ACC112 (cell line): ENCODE data around the gene UNC13D.

Experiments used
- H2AFZ ChIP-seq: fragments of 200-600 bp; sonication (generic); one replicate; pipeline ENCODE4 v1.6.0; 2017; ENCODE audit warnings: antibody characterized with exemption, low read length; ENCODE audit not compliant: unreplicated experiment
- H3K27ac ChIP-seq: fragments of 200-600 bp; sonication (generic); 2 replicates; pipeline ENCODE4 v1.5.1; 2014; ENCODE audit warnings: low read depth, mild to moderate bottlenecking, antibody characterized with exemption, low read length, moderate library complexity
- H3K27me3 ChIP-seq: fragments of 200-600 bp; sonication (generic); 2 replicates; pipeline ENCODE4 v1.6.1; 2014; ENCODE audit warnings: mild to moderate bottlenecking, antibody characterized with exemption, low read length, moderate library complexity, mixed read lengths; ENCODE audit not compliant: insufficient read depth
- H3K36me3 ChIP-seq: fragments of 200-600 bp; sonication (generic); 2 replicates; pipeline ENCODE4 v1.6.1; 2016; ENCODE audit warnings: mild to moderate bottlenecking, antibody characterized with exemption, low read length, moderate library complexity, mixed read lengths; ENCODE audit not compliant: insufficient read depth
- H3K4me1 ChIP-seq: fragments of 200-600 bp; sonication (generic); one replicate; pipeline ENCODE4 v1.6.1; 2016; ENCODE audit warnings: low read length, mixed read lengths; ENCODE audit not compliant: insufficient read depth, unreplicated experiment, control insufficient read depth
- H3K4me3 ChIP-seq: fragments of 200-600 bp; sonication (generic); 2 replicates; pipeline ENCODE4 v1.5.1; 2014; ENCODE audit warnings: mild to moderate bottlenecking, low read depth, low read length
- H3K79me2 ChIP-seq: fragments of 200-600 bp; sonication (generic); one replicate; pipeline ENCODE4 v1.6.0; 2016; ENCODE audit warnings: low read length; ENCODE audit not compliant: control insufficient read depth, unreplicated experiment, insufficient read depth

The UNC13D gene

DNA sequence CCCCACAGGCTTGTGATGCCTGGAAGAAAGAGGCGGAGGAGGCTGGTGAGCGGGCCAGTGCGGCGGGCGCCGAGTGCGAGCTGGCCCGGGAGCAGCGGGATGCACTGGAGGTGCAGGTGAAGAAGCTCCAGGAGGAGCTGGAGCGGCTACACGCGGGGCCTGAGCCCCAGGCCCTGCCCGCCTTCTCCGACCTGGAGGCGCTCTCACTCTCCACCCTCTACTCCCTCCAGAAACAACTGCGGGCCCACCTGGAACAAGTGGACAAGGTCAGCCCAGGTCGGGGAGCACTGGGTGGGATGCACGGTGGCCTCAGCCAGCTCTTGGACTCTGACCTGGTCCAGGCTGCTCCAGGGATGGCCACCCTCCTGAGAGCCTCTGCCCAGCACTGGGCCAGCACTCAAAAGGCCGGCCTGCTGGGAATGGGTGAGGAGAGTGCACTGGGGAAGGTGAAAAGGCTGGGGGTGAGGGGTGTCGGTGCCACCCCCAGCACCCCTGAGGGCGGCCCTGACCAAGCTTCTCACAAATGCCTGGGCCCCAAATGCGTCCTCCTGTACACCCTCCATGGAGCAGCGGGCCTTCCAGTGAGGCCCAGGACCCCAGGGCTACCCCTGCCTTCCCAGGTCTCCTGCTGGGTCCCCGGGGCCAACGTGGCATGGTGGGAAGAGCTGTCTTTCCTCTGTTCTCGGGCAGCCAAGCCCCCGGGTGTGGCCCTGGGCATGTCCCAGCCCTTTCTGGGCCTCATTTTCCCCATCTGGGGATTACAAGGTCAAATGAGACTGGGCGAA lies 20.8 kb downstream of the UNC13D start:
- Histone ChIP-seq H3K27me3 (no peaks in the 10 kb centered on the region), H3K4me1 (peaks cover 4% of the 10 kb centered on the region), H3K36me3 (peaks cover 6% of the 10 kb centered on the region; the same call in 1 of the 2 replicates), H2AFZ (no peak overlapping the region), H3K27ac (no peak overlapping the region), H3K4me3 (no peak overlapping the region), H3K79me2 (no peaks in the 10 kb centered on the region)

DNA sequence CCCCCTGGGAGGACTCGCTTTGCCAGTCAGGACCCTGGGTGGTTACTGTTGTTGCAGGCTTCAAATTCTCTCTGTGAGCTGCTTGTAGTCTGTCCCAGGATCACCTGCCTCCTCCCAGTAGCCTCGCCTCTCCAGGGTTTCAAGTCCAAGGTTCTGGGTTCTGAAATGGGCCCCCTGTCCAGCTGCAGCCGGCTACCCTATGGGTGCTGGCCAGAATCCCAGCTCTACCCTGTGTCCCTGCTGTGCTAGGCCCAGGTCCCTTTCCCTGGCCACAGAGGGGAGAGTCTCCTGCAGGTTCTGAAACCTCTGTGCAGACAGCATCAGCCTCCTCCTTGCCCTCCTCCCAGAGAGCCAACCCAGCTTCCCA lies 21.4 kb downstream of the UNC13D start:
- no peaks in the 10 kb centered on the region for H3K27me3 ChIP-seq
- no peaks in the 10 kb centered on the region for H3K79me2 ChIP-seq
- peaks cover 6% of the 10 kb centered on the region; the same call in 1 of the 2 replicates for H3K36me3 ChIP-seq
- peaks cover 4% of the 10 kb centered on the region for H3K4me1 ChIP-seq
- H3K27ac ChIP-seq = no peak overlapping the region
- no peak overlapping the region for H2AFZ ChIP-seq
- no peak overlapping the region for H3K4me3 ChIP-seq

DNA sequence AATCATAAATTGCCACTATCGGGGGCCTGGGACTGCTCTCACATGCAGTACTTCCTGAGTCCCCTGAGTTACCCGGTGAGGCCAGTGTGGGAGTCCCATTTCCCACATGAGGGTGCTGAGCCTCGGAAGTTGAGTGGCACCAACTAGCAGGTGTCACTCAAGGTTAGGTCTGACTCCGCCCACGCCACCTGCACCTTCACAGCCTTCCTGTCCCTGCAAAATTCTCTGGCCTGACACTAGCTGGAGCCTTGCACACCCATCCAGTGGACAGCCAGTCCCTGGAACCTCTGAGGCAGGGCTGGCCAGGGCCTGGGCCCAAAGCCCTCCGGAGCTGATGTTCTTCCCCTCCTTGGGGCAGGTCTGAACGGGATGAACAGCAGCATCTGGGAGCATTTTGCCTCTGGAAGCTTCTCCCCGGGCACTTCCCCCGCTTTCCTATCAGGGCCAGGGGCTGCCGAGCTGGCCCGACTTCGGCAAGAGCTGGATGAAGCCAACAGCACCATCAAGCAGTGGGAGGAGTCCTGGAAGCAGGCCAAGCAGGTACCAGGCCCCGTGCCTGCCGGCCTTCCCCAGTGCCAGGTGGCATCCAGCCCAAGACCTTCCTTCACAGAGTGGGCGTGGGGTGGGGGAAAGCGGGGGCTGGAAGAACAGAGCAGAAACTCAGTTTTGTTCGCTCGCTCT lies 21.9 kb downstream of the UNC13D start:
- Histone ChIP-seq H3K36me3 (peaks cover 6% of the 10 kb centered on the region; the same call in 1 of the 2 replicates), H3K27me3 (no peaks in the 10 kb centered on the region), H3K79me2 (no peaks in the 10 kb centered on the region), H3K27ac (no peak overlapping the region), H2AFZ (no peak overlapping the region), H3K4me1 (peaks cover 3% of the 10 kb centered on the region), H3K4me3 (no peak overlapping the region)

DNA sequence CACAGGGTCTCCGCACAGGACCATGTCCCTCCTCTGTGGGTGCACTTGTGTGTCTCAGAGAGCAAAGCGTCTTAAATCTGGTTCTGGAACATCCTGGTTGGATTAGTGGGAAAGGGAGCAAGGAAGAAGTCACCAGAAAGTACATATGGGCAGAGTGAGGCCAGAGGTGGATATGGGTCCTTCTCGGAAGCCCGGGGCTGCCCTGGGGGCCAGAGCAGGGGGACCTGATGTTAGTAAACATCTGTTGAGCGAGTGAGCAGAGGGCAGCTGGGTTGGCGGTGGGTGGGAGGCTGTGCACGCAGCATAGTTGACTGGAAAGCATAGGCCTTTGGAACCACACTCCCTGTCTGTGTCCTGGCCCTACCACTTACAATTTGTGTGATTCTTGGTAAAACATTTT lies 22.7 kb downstream of the UNC13D start:
- no peaks in the 10 kb centered on the region for H3K27me3 ChIP-seq
- no peaks in the 10 kb centered on the region for H3K4me1 ChIP-seq
- peaks cover 6% of the 10 kb centered on the region; the same call in 1 of the 2 replicates for H3K36me3 ChIP-seq
- no peak overlapping the region for H3K27ac ChIP-seq
- H2AFZ ChIP-seq = no peak overlapping the region
- H3K79me2 ChIP-seq = no peaks in the 10 kb centered on the region
- no peak overlapping the region for H3K4me3 ChIP-seq

DNA sequence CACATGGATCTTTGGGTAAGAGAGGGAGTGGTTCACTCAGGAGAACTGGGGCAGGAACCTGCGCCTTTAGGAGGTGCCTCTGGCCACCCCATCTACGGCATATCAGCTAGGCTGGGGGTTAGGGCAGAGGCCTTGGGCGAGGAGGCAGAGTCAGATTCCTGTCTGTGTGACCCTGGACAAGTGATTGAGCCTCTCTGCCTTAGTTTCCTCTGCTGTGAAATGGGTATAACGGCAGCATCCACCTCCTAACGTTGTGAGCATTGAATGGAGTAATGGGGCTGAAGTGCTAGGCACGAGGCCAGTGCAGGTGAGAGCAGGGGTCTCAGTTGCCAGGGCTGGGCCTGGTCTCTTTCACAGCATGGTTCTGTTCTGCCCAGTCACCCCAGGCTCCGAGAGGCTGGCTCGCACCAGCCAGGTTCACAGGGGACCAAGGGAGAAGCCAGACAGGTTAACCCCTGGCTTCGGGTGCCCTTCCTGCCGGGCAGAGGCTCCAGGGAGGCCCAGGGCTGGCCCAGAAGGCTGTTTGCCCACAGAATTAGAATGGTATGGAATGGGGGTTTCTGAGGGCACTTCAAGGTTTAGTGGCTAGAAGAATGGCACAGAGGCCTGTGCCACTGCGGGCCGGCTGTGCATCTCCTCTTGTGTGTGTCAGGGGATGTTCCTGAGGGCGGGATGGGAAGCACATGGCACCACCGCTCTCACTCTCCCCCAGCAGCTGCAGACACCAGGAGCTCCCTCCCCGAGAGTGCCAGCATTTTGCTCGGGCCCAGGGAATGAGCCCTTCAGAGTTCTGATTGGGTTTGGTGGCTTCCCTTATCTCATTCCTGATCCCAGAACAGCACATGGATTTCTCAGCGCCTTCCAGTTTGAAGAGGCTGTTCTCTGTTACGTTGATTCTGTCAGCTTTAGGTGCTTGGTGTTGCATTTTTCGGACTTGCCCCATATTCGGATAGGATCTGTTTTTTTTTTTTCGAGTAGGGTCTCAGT lies 23.8 kb downstream of the UNC13D start:
- H2AFZ ChIP-seq = no peak overlapping the region
- no peaks in the 10 kb centered on the region for H3K79me2 ChIP-seq
- H3K27ac ChIP-seq = no peak overlapping the region
- no peaks in the 10 kb centered on the region for H3K27me3 ChIP-seq
- peaks cover 1% of the 10 kb centered on the region for H3K4me1 ChIP-seq
- peaks cover 6% of the 10 kb centered on the region; the same call in 1 of the 2 replicates for H3K36me3 ChIP-seq
- no peak overlapping the region for H3K4me3 ChIP-seq

DNA sequence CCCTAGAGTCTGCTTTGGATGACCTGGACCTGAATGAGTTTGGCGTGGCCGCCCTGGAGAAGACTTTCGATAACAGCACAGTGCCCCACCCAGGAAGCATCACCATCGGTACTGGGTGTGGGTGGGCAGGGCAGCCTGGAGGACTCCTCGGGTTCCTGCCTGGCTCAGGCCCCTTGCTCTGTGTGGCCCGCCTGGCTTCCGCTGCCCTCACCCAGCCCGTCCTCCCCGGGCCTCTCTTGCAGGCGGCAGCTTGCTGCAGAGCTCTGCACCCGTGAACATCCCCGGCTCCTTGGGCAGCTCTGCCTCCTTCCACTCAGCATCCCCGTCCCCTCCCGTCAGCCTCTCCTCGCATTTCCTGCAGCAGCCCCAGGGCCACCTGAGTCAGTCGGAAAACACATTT lies 24.5 kb downstream of the UNC13D start:
- Histone ChIP-seq H2AFZ (no peak overlapping the region), H3K36me3 (peaks cover 6% of the 10 kb centered on the region; the same call in 1 of the 2 replicates), H3K4me3 (no peak overlapping the region), H3K27ac (no peak overlapping the region), H3K27me3 (no peaks in the 10 kb centered on the region), H3K4me1 (peaks cover 8% of the 10 kb centered on the region), H3K79me2 (no peaks in the 10 kb centered on the region)

DNA sequence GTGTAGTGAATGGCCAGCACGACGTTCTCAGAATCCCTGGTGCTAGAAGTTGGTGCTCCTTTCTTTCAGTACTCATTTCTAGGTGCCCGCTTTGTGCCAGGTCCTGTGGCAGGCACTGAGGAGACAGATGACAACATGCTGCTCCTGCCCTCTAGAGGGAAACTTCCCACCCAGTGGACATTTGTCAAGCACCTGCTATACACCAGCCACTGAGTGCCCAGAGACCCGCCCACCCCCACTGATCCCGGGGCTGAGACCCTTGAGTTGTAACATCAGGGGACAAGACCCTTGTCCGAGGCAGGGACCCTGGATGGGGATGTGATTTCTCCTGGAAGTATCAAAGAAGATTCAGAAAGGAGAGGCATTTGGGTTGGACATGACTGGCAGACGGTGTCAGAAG lies 25.1 kb downstream of the UNC13D start:
- H3K4me3 ChIP-seq = no peak overlapping the region
- H2AFZ ChIP-seq = no peak overlapping the region
- H3K79me2 ChIP-seq = no peaks in the 10 kb centered on the region
- peaks cover 6% of the 10 kb centered on the region; the same call in 1 of the 2 replicates for H3K36me3 ChIP-seq
- peaks cover 12% of the 10 kb centered on the region for H3K4me1 ChIP-seq
- H3K27ac ChIP-seq = no peak overlapping the region
- H3K27me3 ChIP-seq = no peaks in the 10 kb centered on the region

DNA sequence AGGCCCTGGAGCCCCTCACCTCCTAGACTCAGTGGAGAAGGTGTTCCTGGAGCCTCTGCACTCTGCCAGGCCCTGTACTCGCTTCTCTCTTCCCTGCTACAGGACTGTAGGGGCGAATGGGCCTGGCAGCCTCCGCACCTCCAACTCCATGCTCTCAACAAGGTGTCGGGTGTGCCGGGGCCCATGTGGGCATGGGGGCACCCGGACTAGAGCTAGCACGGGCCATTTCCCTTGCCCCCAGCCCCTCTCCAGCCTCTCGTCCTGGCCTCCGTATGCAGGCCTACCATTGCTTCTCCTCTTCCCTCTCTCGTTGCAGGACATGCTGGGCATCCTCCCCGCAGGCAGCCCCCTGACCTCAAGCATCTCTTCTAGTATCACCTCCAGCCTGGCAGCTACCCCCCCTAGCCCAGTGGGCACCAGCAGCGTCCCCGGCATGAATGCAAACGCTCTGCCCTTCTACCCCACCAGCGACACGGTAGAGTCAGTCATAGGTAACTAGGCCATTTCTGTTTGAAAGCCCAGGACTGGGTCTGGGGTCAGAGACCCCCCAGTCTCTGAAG lies 25.8 kb downstream of the UNC13D start:
- Histone ChIP-seq H3K79me2 (no peaks in the 10 kb centered on the region), H3K27me3 (no peaks in the 10 kb centered on the region), H3K36me3 (peaks cover 6% of the 10 kb centered on the region; the same call in 1 of the 2 replicates), H3K4me1 (peaks cover 12% of the 10 kb centered on the region), H3K4me3 (no peak overlapping the region), H2AFZ (no peak overlapping the region), H3K27ac (no peak overlapping the region)

DNA sequence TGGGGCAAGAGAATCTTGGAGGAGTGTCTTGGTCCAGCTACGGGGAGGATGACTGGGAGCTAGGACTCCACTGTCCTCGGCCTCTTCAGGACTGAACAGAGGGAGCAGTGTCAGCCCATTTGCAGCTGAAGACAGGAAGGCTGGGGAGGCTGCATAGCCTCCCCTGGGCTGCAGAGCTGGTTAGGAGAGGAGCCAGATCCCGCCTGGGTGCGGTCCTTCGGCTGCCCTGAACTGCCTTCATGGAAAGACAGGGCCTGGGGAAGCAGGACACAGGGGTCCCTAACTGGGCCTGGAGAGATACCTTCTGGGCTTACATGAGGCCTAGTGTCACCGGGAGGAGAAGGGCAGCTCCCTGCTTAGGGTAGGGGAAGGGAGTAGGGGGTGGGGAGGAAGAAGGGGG lies 26.6 kb downstream of the UNC13D start:
- H3K36me3 ChIP-seq = peaks cover 6% of the 10 kb centered on the region; the same call in 1 of the 2 replicates
- peaks cover 12% of the 10 kb centered on the region for H3K4me1 ChIP-seq
- H3K27me3 ChIP-seq = no peaks in the 10 kb centered on the region
- no peaks in the 10 kb centered on the region for H3K79me2 ChIP-seq
- no peak overlapping the region for H2AFZ ChIP-seq
- no peak overlapping the region for H3K27ac ChIP-seq
- H3K4me3 ChIP-seq = no peak overlapping the region

DNA sequence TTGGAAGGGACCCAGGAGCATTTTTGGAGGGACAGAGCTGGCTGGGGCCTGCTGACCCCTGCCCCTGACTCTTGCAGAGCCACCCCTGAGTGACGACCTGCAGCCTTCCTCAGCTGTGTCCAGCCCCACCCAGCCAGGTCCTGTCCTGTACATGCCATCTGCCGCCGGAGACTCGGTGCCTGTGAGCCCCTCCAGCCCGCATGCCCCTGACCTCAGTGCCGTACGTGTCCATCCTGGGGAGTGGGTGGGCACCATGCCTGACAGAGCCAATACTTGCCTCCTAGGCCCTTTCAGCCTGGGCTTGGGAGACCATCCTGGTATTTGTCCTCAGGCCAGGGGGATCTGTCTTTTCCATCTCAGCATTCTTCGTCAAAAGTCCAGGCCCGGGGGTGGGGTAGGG lies 27.5 kb downstream of the UNC13D start:
- no peaks in the 10 kb centered on the region for H3K27me3 ChIP-seq
- H3K27ac ChIP-seq = no peak overlapping the region
- H3K36me3 ChIP-seq = peaks cover 6% of the 10 kb centered on the region; the same call in 1 of the 2 replicates
- no peak overlapping the region for H3K4me3 ChIP-seq
- H3K4me1 ChIP-seq = peaks cover 12% of the 10 kb centered on the region
- no peaks in the 10 kb centered on the region for H3K79me2 ChIP-seq
- H2AFZ ChIP-seq = no peak overlapping the region
